Stimulated activated CD8-positive, alpha-beta memory T cell treated with anti-CD3 and anti-CD28 coated beads, Interleukin-15, amount 100 ng/mL, for 24 hours (primary cell): ENCODE results near the gene ZKSCAN2.

Experiments used
- DNase-seq: peaks from one replicate; pipeline ENCODE4 v3.0.0-alpha.2; 2020; ENCODE audit warnings: low read depth

ZKSCAN2 gene

DNA sequence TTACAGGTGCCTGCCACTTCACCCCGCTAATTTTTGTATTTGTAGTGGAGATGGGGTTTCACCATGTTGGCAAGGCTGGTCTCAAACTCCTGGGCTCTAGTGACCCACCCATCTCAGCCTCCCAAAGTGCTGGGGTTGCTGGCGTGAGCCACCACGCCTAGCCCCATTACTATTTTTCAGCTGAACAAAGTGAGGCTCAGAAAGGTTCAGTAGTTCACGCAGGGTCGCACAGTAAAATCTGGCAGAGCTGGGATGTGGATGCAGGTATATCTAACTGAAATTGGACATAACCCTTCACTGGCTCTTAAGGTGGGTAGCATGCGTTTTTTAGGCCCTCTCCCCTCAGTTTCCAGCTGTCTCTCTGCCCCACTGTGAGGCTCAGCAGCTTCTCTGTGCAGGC is 33.7 kb downstream of the ZKSCAN2 start:
- DNase-seq: no peak

DNA sequence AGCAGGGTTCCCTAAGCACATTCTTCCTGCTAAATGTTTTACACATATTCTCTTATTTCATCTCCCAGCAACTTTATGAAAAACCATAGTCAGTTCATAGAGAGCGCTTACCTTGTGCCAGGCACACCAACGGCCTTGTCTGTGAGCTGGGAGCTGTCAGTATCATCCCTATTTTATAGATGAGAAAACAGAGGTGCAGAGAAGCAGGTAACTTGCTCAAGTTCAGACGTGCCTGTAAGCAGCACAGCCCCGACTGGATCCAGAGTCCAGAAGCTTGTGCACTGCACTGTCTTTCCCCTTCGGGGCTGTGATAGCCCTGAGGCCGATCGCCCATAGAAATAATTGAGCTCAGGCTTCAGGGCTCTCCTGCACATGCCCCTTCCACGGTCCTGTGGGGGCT is 34.7 kb downstream of the ZKSCAN2 start:
- DNase-seq: no peak

DNA sequence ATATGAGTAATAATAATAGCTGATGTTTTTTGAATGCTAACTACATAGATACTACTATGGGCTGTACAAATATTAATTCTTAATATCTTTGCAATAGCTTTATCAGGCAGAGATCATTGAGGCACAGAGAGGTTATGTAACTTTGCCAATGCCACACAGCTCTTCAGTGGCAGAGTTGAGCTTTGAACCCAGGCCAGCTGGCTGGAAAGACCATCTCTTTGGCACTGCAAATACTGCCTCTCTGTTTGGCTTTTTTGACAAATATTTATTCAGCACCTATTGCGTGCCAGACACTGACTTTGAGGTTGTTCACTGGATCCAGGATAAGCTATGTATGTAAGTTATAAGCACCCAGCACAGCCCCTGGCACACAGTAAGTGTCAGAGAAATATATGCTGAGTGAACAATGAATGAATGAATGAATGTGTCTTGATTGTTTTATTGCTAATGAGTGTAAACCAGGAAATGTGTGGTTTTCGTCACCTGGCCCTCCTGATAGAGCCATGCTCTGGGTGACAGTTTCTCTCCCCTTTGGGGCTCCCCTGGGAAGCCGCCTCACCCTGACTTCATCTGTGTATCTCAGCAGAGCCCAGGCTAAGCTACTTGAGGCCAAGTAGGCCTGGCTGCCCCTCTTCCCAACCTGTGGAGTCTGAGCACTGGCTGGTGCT is 38.4 kb downstream of the ZKSCAN2 start:
- no peak for DNase-seq

DNA sequence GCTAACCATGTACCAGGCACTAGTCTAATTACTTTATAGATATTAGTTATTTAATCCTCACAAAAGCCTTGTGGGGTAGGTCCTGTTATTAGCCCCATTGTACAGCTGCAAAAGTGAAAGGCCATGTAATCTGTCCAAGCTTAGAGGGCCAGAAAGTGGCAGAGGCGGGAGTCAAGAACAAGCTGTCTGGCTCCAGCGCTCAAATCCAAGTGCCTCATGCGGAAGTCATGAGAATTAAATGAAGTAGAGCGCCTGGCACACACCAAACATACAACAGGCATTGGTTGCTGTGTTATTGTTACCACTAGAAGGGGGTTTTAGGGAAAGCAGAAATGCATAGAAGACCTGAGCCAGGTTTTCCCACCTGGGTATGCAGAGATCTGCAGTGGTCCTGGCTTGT is 39.7 kb downstream of the ZKSCAN2 start:
- DNase-seq: no peak

DNA sequence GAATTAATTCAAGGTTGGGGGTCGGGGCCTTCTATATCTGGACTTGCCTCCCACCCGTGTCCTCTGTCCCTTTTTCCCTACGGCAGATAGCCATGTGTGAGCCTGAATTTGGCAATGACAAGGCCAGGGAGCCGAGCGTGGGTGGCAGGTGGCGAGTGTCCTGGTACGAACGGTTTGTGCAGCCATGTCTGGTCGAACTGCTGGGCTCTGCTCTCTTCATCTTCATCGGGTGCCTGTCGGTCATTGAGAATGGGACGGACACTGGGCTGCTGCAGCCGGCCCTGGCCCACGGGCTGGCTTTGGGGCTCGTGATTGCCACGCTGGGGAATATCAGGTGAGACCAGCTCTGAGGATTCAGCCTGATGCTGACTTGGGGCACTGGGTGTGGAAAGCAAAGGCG is 40.5 kb downstream of the ZKSCAN2 start:
- DNase-seq: no peak

DNA sequence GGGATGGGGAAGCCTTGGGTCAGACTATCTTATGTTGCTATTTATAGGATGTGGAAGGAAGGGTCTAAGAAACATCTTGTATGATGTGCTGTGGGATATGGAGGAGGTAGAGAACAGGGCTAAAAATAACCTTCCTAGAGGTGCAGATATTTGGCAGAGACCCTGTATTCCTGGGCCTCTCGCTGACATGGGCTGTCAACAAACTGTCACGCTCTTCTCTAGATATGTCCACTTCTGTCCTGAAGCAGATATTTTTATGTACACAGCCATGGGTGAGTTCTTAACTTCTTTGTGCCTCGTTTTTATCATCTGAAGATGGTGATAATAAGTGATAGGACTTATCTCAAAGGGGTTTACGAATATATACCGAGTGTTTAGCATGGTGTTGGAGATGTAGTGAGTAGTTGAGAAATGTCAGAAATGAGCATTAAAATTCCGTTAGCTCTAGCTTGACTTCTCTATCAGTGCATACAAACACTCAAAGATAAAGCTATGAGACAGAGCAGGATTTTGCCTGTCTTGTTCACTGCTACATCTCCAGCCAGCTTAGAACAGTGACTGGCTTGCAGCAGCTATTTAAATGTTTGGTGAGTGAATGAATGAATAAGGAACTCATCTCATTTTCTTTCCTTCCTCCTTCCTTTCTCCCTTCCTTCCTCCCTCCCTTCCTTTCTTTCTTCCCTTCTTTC is 43.8 kb downstream of the ZKSCAN2 start:
- DNase-seq: no peak

DNA sequence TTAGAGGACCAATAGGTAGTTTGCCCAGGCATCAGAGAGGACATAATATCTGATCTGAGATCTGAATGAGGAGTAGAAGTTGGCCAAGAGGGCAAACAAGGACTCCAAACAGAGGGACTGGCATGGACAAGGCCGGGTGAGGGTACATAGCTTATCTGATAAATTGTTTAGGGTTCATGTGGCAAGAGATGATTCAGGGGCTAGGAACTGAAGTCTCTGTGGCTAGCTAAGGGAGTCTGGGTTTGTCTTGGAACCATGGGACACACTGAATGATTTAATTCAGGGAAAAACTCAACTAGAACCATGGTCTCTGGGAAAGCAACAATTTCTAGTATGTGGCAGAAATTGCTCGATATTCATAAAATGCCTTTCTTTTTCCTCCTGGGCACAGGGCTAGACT is 45.0 kb downstream of the ZKSCAN2 start:
- DNase-seq: no peak

DNA sequence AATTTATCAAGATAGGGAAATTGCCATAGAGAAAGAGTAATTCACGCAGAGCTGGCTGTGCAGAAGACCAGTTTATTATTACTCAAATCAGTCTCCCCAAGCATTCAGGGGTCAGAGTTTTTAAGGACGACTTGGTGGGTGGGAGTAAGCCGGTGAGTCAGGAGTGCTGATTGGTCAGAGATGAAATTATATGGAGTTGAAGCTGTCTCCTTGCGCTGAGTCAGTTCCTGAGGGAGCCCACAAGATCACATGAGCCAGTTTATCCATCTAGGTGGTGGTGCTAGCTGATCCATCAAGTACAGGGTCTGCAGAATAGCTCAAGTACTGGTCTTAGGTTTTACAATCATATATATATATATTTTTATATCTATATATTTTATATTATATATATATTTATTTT is 46.9 kb downstream of the ZKSCAN2 start:
- DNase-seq: no peak

DNA sequence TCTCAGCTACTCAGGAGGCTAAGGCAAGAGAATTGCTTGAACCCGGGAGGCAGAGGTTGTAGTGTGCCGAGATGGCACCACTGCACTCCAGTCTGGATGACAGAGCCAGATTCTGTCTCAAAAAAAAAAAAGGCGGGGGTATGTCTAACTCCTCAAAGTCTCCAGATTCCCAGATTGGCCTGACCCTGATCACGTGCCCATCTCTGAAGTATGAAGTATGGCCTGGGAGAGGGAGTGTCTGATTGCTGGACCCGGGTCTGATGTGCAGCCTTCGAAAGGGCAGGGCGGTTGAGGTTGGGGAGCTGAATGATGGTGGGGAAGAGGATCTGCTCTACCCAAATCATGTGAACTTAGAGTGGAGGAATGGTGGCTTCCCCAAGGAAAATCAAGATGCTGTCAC is 58.2 kb downstream of the ZKSCAN2 start:
- DNase-seq: no peak

DNA sequence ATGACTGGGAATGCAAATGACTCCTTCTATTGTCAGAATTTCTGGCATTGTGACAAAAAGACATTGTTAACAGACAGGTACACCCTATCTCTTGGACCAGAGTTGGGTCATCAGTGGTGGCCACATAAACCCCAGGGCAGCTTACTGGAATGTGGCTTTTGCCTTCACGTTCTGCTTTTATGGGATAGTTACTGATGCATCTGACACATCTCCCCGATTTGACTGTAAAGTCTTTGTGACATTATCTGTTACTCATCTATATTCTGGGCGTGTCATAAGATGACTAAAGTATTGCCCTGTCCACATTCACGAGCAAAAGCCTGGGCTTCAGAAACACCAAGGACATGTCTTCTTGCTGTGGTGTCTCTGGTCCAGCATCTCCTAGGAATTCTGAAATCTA is 59.6 kb downstream of the ZKSCAN2 start:
- DNase-seq: no peak

DNA sequence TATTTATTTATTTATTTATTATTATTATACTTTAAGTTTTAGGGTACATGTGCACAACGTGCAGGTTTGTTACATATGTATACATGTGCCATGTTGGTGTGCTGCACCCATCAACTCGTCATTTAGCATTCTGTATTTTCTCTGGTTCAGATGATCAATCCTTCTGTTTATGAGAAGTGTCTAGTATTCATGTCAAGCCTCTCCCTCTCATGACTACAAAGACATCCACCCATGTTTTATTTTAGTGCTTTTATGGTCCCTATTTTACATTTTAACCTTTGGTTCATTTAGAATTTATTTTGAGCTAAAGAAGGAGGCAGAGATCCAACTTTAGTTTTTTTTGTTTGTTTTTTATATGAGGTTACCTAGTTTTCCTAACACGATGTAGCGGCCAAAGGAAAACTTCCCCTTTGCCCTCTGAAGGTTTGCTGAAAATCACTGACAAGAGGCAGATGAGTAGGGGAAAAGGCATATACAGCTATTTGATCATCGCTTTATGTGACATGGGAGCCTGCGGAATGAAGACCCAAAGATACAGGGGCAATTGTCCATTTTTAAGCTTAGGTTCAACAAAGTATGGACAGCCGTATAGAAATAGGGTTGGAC is 63.3 kb downstream of the ZKSCAN2 start:
- DNase-seq: no peak

DNA sequence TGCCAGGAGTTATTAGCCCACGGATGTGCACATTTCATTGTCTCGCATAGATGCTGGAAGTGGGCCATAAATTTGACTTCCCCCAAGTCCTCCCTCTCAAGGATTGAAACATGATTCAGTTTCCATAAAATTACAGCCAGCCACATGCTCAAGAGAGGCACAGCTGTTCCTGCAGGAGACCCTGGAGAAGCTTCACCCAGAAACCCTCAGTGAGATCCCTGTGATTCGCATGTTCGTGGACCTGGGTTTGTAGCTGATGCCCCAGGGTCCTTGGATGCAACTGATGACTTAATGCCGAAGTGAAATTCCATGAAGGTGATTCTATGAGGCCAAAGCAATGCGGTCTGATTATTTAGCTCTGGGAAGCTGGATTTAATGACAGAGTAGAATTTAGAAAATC is 65.5 kb downstream of the ZKSCAN2 start:
- no peak for DNase-seq

DNA sequence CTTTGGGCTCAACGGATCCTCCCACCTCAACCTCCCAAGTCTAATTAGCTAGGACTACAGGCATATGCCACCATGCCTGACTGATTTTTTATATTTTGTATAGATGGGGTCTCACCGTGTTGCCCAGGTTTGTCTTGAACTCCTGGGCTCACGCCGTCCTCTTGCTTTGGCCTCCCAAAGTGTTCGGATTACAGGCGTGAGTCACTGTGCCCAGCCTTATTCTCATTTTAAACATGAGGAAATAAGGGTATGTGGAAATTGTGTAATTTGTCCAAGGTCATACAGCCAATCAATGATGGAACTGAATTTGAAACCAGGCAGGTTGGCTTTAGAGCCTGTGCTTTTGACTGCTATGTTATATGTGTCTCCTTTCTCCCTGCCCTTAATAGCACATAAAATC is 68.3 kb downstream of the ZKSCAN2 start:
- no peak for DNase-seq

DNA sequence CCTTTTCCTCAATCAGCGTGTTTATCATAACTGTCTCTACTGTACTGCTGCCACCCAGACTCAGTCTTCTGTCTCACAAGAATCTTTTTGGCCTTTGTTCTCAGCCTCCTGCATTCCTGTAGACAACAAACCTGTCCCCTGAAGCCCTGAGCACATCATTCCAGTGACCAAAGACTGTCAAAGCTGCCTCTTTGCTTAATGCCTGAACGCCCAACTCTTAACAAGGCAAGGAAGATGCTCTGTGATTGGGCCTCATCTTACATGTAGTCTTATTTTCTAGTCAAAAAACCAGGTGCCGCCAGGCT is 70.2 kb downstream of the ZKSCAN2 start:
- DNase-seq: no peak
